Endometrial microvascular endothelial cells (primary cell): ENCODE data around the gene ANKRD45. TPM values are rescaled to one million over a fixed set of nuclear protein-coding genes. Genes with fewer than 3 reads are reported as not detected.
"Not testable (repeated sequence)": the region's sequence is repeated elsewhere in the genome, so short reads cannot be mapped to it uniquely, and the experiment has no call there.

ENCODE experiments used
- in situ Hi-C: cut with HindIII; loops from 2 replicates; pipeline ENCODE4 v1.10.0; 2017; ENCODE audit warnings: low sequenced_read_pairs, low pct_unique_long_range_greater_than_20kb; ENCODE audit errors: inconsistent ontology term
- total RNA-seq: library from RNA; depleted of rRNA; stranded (reverse); fragments of >200 nt; gene quantifications from one replicate; pipeline ENCODE4 v1.2.3, GENCODE V29; 2015; ENCODE audit errors: inconsistent ontology term

ANKRD45 gene
- total RNA-seq, 1 donor from 2014 or later: not detected

GRCh38 chr1:173648880-173649605 lies 20.6 kb downstream of the ANKRD45 start:
- in situ Hi-C loops: no loop called here

- in situ Hi-C loops: no loop called here
Measured at GRCh38 chr1:173646656-173647055, 23.0 kb downstream of the ANKRD45 start.

GRCh38 chr1:173642450-173643139 lies 27.1 kb downstream of the ANKRD45 start:
- in situ Hi-C loops: not testable (repeated sequence)

- in situ Hi-C loops: no loop called here
Measured at GRCh38 chr1:173639102-173639501, 30.5 kb downstream of the ANKRD45 start.

GRCh38 chr1:173638043-173639021 lies 31.3 kb downstream of the ANKRD45 start:
- in situ Hi-C loops: no loop called here

GRCh38 chr1:173637236-173638042 lies 32.2 kb downstream of the ANKRD45 start:
- in situ Hi-C loops: not testable (repeated sequence)

GRCh38 chr1:173635116-173635515 lies 34.5 kb downstream of the ANKRD45 start, which contains the start of gene TEX50:
TEX50 (plus strand) TSS chr1:173635338; CDS start chr1:173635522, 184 bp downstream.
- in situ Hi-C loops: no loop called here

- in situ Hi-C loops: no loop called here
Measured at GRCh38 chr1:173628888-173629287, 40.8 kb downstream of the ANKRD45 start.

GRCh38 chr1:173627269-173627668 lies 42.4 kb downstream of the ANKRD45 start:
- in situ Hi-C loops: no loop called here

GRCh38 chr1:173616859-173617258 lies 52.8 kb downstream of the ANKRD45 start:
- in situ Hi-C loops: no loop called here

- in situ Hi-C loops: not testable (repeated sequence)
Measured at GRCh38 chr1:173613086-173613485, 56.6 kb downstream of the ANKRD45 start.

GRCh38 chr1:173608503-173609216 lies 61.0 kb downstream of the ANKRD45 start:
- in situ Hi-C loops: no loop called here

- in situ Hi-C loops: no loop called here
Measured at GRCh38 chr1:173603056-173603591, 66.5 kb downstream of the ANKRD45 start, which contains the start of gene SLC9C2. SLC9C2 (minus strand) TSS chr1:173603072; CDS start chr1:173601776, 1,296 bp downstream.

- in situ Hi-C loops: no loop called here
Measured at GRCh38 chr1:173601588-173601987, 68.1 kb downstream of the ANKRD45 start.

GRCh38 chr1:173596097-173596825 lies 73.4 kb downstream of the ANKRD45 start:
- in situ Hi-C loops: no loop called here

- in situ Hi-C loops: not testable (repeated sequence)
Measured at GRCh38 chr1:173591138-173591537, 78.5 kb downstream of the ANKRD45 start.

- in situ Hi-C loops: no loop called here
Measured at GRCh38 chr1:173590557-173590956, 79.1 kb downstream of the ANKRD45 start.
